Stimulated activated CD8-positive, alpha-beta memory T cell treated with anti-CD3 and anti-CD28 coated beads, Interleukin-15, amount 100 ng/mL, for 24 hours (primary cell): Measurements from ENCODE around the gene ARMC12.
"Not testable (repeated sequence)": the region's sequence is repeated elsewhere in the genome, so short reads cannot be mapped to it uniquely, and the experiment has no call there.

Experiments used
- DNase-seq: peaks from one replicate; pipeline ENCODE4 v3.0.0-alpha.2; 2020; ENCODE audit warnings: low read depth

Gene ARMC12

GRCh38 chr6:35718911-35719381 lies 17.9 kb upstream of the ARMC12 start:
- no peak for DNase-seq

GRCh38 chr6:35719404-35719829 lies 17.4 kb upstream of the ARMC12 start:
- no peak for DNase-seq

- no peak for DNase-seq
Measured at GRCh38 chr6:35719830-35720733, 16.8 kb upstream of the ARMC12 start.

GRCh38 chr6:35722121-35722761 lies 14.6 kb upstream of the ARMC12 start:
- no peak for DNase-seq

GRCh38 chr6:35723587-35723986 lies 13.2 kb upstream of the ARMC12 start:
- no peak for DNase-seq

GRCh38 chr6:35724059-35724458 lies 12.8 kb upstream of the ARMC12 start:
- no peak for DNase-seq

GRCh38 chr6:35724471-35724870 lies 12.4 kb upstream of the ARMC12 start:
- no peak for DNase-seq

- DNase-seq, result no peak
Measured at GRCh38 chr6:35725081-35725708, 11.6 kb upstream of the ARMC12 start.

GRCh38 chr6:35725721-35726438 lies 11.0 kb upstream of the ARMC12 start:
- no peak for DNase-seq

GRCh38 chr6:35727231-35727934 lies 9.4 kb upstream of the ARMC12 start:
- DNase-seq, result no peak

GRCh38 chr6:35727935-35728682 lies 8.7 kb upstream of the ARMC12 start:
- peak; percentile 64 for DNase-seq

GRCh38 chr6:35728683-35729678 lies 7.9 kb upstream of the ARMC12 start:
- no peak for DNase-seq

- no peak for DNase-seq
Measured at GRCh38 chr6:35729722-35730121, 7.1 kb upstream of the ARMC12 start.

GRCh38 chr6:35730745-35731413 lies 6.0 kb upstream of the ARMC12 start:
- no peak for DNase-seq

- peak; percentile 88 for DNase-seq
Measured at GRCh38 chr6:35731414-35731735, 5.5 kb upstream of the ARMC12 start.

GRCh38 chr6:35731736-35732532 lies 4.9 kb upstream of the ARMC12 start:
- peak; percentile 89 for DNase-seq

- no peak for DNase-seq
Measured at GRCh38 chr6:35733633-35734032, 3.2 kb upstream of the ARMC12 start.

- not testable (repeated sequence) for DNase-seq
Measured at GRCh38 chr6:35734319-35734718, 2.5 kb upstream of the ARMC12 start.
